CD4-positive, CD25-positive, alpha-beta regulatory T cell (primary cell): Measurements from ENCODE around the gene TACSTD2. TPM values are rescaled to one million over a fixed set of nuclear protein-coding genes. Genes with fewer than 3 reads are reported as not detected.
"Not testable (repeated sequence)": the region's sequence is repeated elsewhere in the genome, so short reads cannot be mapped to it uniquely, and the experiment has no call there.

ENCODE experiments used
- ATAC-seq, 2 donors: fragments of 150-1000 bp; cut with Tn5 transposase; one replicate each; pipeline ENCODE4 v1.10.0; 2021; ENCODE audit warnings: low read depth in 2 of 2, moderate number of reproducible peaks in 2 of 2, moderate library complexity in 1 of 2
- DNase-seq, 3 donors: peaks; one replicate each; pipeline versions ENCODE4 v3.0.0 to v3.0.0-alpha.2; 2012 to 2022; ENCODE audit warnings: mixed read lengths in 1 of 3
- H3K27ac ChIP-seq: one replicate; pipeline ENCODE4 v1.7.0; 2013; ENCODE audit warnings: mild to moderate bottlenecking, low read length; ENCODE audit not compliant: insufficient read depth, poor library complexity, severe bottlenecking
- H3K27me3 ChIP-seq: one replicate; pipeline ENCODE4 v1.7.0; 2013; ENCODE audit warnings: low read length; ENCODE audit not compliant: control insufficient read depth, insufficient read depth
- H3K36me3 ChIP-seq: one replicate; pipeline ENCODE4 v1.7.0; 2013; ENCODE audit warnings: mild to moderate bottlenecking, low read length, moderate library complexity; ENCODE audit not compliant: control insufficient read depth, insufficient read depth
- H3K4me1 ChIP-seq: 2 replicates; pipeline ENCODE4 v1.7.0; 2013; ENCODE audit warnings: mild to moderate bottlenecking, low read length; ENCODE audit not compliant: insufficient read depth, control insufficient read depth, poor library complexity, severe bottlenecking
- H3K4me3 ChIP-seq: one replicate; pipeline ENCODE4 v1.7.0; 2013; ENCODE audit warnings: low read depth, mild to moderate bottlenecking, low read length, moderate library complexity
- H3K9me3 ChIP-seq, 2 experiments: 1 replicate in 1 of 2; 2 replicates in 1 of 2; pipeline ENCODE4 v1.7.0; 2013; ENCODE audit warnings: low read length in 2 of 2, mild to moderate bottlenecking in 1 of 2, moderate library complexity in 1 of 2; ENCODE audit not compliant: control insufficient read depth in 2 of 2
- H3K27ac Mint-ChIP-seq, 3 donors: one replicate each; pipeline ENCODE4 v1.8.0; 2020 to 2022; ENCODE audit warnings: mild to moderate bottlenecking in 3 of 3, mixed read lengths in 3 of 3, moderate library complexity in 2 of 3
- H3K27me3 Mint-ChIP-seq: one replicate; pipeline ENCODE4 v1.8.0; 2022; ENCODE audit warnings: mild to moderate bottlenecking, mixed read lengths
- H3K36me3 Mint-ChIP-seq: one replicate; pipeline ENCODE4 v1.8.0; 2020; ENCODE audit warnings: mixed read lengths
- H3K4me1 Mint-ChIP-seq, 4 donors: one replicate each; pipeline ENCODE4 v1.8.0; 2020 to 2022; ENCODE audit warnings: mixed read lengths in 4 of 4, mild to moderate bottlenecking in 1 of 4
- H3K4me3 Mint-ChIP-seq, 4 donors: one replicate each; pipeline ENCODE4 v1.8.0; 2020 to 2022; ENCODE audit warnings: mild to moderate bottlenecking in 4 of 4, mixed read lengths in 4 of 4, moderate library complexity in 3 of 4
- H3K9me3 Mint-ChIP-seq, 7 donors: one replicate each; pipeline ENCODE4 v1.8.0; 2020 to 2022; ENCODE audit warnings: mixed read lengths in 7 of 7, mild to moderate bottlenecking in 3 of 7, moderate library complexity in 2 of 7
- polyA plus RNA-seq, 4 donors: library from polyadenylated mRNA; unstranded; fragments of 300-500 nt; fragmentation: Illumina TruSeq; gene quantifications; one replicate each; pipeline ENCODE4 v1.2.3, GENCODE V29; 2021
- total RNA-seq: library from RNA; stranded (reverse); gene quantifications from one replicate; pipeline ENCODE4 v1.2.3, GENCODE V29; 2022

TACSTD2 gene
- total and polyA plus RNA-seq, 5 donors from 2014 or later = 0.07 TPM; not detected in 4

DNA sequence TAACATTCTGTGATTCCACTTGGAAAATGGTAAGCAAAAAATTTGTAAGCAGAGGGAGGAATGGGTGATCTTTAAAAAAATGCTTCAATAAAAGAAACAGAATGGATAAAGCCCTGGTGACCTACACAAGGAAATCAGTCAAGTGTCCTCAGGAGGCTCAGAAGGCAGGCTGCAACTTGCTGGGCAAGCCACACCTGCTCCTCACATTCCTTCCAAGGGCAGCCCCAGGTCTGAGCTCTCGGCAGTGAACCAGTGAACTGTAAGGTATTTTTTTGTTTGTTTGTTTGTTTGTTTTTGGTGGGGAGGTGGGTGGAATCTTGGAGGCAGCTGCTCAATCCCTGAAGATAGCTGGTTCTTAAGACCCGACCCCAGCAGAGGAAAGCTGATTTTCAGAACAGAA is 4.4 kb downstream of the TACSTD2 start:
- H3K27ac Mint-ChIP-seq = no peak overlapping the region
- Histone ChIP-seq H3K27me3 (peaks cover 42% of the 10 kb centered on the region), H3K4me3 (no peak overlapping the region), H3K4me1 (peaks cover 17% of the 10 kb centered on the region), H3K36me3 (no peaks in the 10 kb centered on the region), H3K9me3 (no peaks in the 10 kb centered on the region), H3K27ac (no peak overlapping the region)
- peaks cover 0 to 4% (median 1%) of the 10 kb centered on the region in 7 donors for H3K9me3 Mint-ChIP-seq
- peaks cover 9 to 32% (median 21%) of the 10 kb centered on the region in 4 donors for H3K4me1 Mint-ChIP-seq
- ATAC-seq = no peak
- H3K4me3 Mint-ChIP-seq = no peak overlapping the region
- no peaks in the 10 kb centered on the region for H3K36me3 Mint-ChIP-seq
- peaks cover 86% of the 10 kb centered on the region for H3K27me3 Mint-ChIP-seq
- no peak for DNase-seq

- DNase-seq (no peak), ATAC-seq (no peak)
- Mint-ChIP-seq H3K4me3 (no peak overlapping the region), H3K36me3 (no peaks in the 10 kb centered on the region), H3K27me3 (peaks cover 89% of the 10 kb centered on the region), H3K9me3 (peaks cover 0 to 2% (median 0%) of the 10 kb centered on the region in 7 donors), H3K4me1 (peaks cover 9 to 25% (median 17%) of the 10 kb centered on the region in 4 donors), H3K27ac (no peak overlapping the region)
- Histone ChIP-seq H3K27ac (no peak overlapping the region), H3K27me3 (peaks cover 39% of the 10 kb centered on the region), H3K36me3 (no peaks in the 10 kb centered on the region), H3K9me3 (no peaks in the 10 kb centered on the region), H3K4me1 (peaks cover 13% of the 10 kb centered on the region), H3K4me3 (no peak overlapping the region)
Measured at GRCh38 chr1:58571616-58572015, 5.4 kb downstream of the TACSTD2 start.

GRCh38 chr1:58570817-58571216 is 6.2 kb downstream of the TACSTD2 start:
- Mint-ChIP-seq H3K36me3 (no peaks in the 10 kb centered on the region), H3K4me3 (no peak overlapping the region), H3K9me3 (peaks cover 0 to 2% (median 0%) of the 10 kb centered on the region in 7 donors), H3K27ac (no peak overlapping the region), H3K4me1 (peaks cover 8 to 20% (median 13%) of the 10 kb centered on the region in 4 donors), H3K27me3 (peaks cover 87% of the 10 kb centered on the region)
- ATAC-seq = no peak
- H3K9me3 ChIP-seq = no peaks in the 10 kb centered on the region
- no peaks in the 10 kb centered on the region for H3K36me3 ChIP-seq
- no peak for DNase-seq
- no peak overlapping the region for H3K27ac ChIP-seq
- no peak overlapping the region for H3K4me3 ChIP-seq
- H3K27me3 ChIP-seq = peaks cover 38% of the 10 kb centered on the region
- peaks cover 11% of the 10 kb centered on the region for H3K4me1 ChIP-seq

GRCh38 chr1:58570094-58570493 is 7.0 kb downstream of the TACSTD2 start:
- Mint-ChIP-seq H3K36me3 (no peaks in the 10 kb centered on the region), H3K27ac (no peak overlapping the region), H3K9me3 (peaks cover 0 to 2% (median 0%) of the 10 kb centered on the region in 7 donors), H3K4me3 (no peak overlapping the region), H3K4me1 (peaks cover 1 to 15% (median 11%) of the 10 kb centered on the region in 4 donors), H3K27me3 (peaks cover 87% of the 10 kb centered on the region)
- peaks cover 11% of the 10 kb centered on the region for H3K4me1 ChIP-seq
- H3K27me3 ChIP-seq = peaks cover 31% of the 10 kb centered on the region
- DNase-seq (no peak), ATAC-seq (no peak)
- H3K27ac ChIP-seq = no peak overlapping the region
- H3K9me3 ChIP-seq = no peaks in the 10 kb centered on the region
- no peaks in the 10 kb centered on the region for H3K36me3 ChIP-seq
- no peak overlapping the region for H3K4me3 ChIP-seq

DNA sequence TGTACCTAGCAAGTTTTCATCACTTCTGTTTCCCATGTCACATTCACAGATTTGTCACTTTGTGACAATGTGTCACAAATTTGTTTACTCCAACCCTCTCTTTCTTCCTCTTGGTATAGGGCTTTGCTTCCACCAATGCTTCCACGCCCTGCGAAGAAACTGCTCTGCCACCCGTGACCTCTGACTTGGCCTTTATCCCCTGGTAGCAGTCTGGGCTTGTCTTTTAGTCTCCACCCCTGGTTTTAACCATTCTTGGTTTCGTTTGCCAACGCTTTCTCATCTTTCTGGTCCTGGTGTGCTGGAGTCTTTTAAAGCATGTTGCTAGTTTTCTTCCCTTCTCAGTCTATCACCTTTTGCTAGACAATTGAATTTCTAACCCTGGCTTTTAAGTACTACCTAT is 8.1 kb downstream of the TACSTD2 start:
- no peaks in the 10 kb centered on the region for H3K36me3 ChIP-seq
- no peaks in the 10 kb centered on the region for H3K9me3 ChIP-seq
- Mint-ChIP-seq H3K36me3 (no peaks in the 10 kb centered on the region), H3K9me3 (peaks cover 0 to 2% (median 0%) of the 10 kb centered on the region in 7 donors), H3K4me1 (peaks cover 0 to 11% (median 8%) of the 10 kb centered on the region in 4 donors), H3K27ac (no peak overlapping the region), H3K27me3 (peaks cover 86% of the 10 kb centered on the region), H3K4me3 (no peak overlapping the region)
- peaks cover 8% of the 10 kb centered on the region for H3K4me1 ChIP-seq
- H3K4me3 ChIP-seq = no peak overlapping the region
- DNase-seq (no peak), ATAC-seq (no peak)
- H3K27me3 ChIP-seq = peaks cover 28% of the 10 kb centered on the region
- H3K27ac ChIP-seq = no peak overlapping the region

- Mint-ChIP-seq H3K27me3 (peaks cover 86% of the 10 kb centered on the region), H3K9me3 (peaks cover 0 to 3% (median 0%) of the 10 kb centered on the region in 7 donors), H3K4me3 (no peak overlapping the region), H3K36me3 (no peaks in the 10 kb centered on the region), H3K4me1 (peaks cover 0 to 6% (median 4%) of the 10 kb centered on the region in 4 donors), H3K27ac (no peak overlapping the region)
- H3K27ac ChIP-seq = no peak overlapping the region
- peaks cover 3% of the 10 kb centered on the region for H3K4me1 ChIP-seq
- DNase-seq (no peak), ATAC-seq (no peak)
- no peak overlapping the region for H3K4me3 ChIP-seq
- no peaks in the 10 kb centered on the region for H3K36me3 ChIP-seq
- peaks cover 28% of the 10 kb centered on the region for H3K27me3 ChIP-seq
- H3K9me3 ChIP-seq = no peaks in the 10 kb centered on the region
Measured at GRCh38 chr1:58568271-58568860, 8.7 kb downstream of the TACSTD2 start.

GRCh38 chr1:58566339-58566738 is 10.7 kb downstream of the TACSTD2 start:
- no peak for ATAC-seq
- no peaks in the 10 kb centered on the region for H3K36me3 Mint-ChIP-seq
- H3K27me3 Mint-ChIP-seq = peaks cover 75% of the 10 kb centered on the region

GRCh38 chr1:58563715-58564114 is 13.3 kb downstream of the TACSTD2 start:
- H3K4me3 ChIP-seq, ATAC-seq, H3K27me3 ChIP-seq, H3K4me1 Mint-ChIP-seq, H3K36me3 ChIP-seq, DNase-seq, H3K36me3 Mint-ChIP-seq, H3K9me3 Mint-ChIP-seq, H3K4me1 ChIP-seq, H3K27ac ChIP-seq, H3K9me3 ChIP-seq, H3K27ac Mint-ChIP-seq, H3K4me3 Mint-ChIP-seq: not testable (repeated sequence)
- H3K27me3 Mint-ChIP-seq = peaks cover 59% of the 10 kb centered on the region

More at GRCh38 chr1:58566339-58566738, 10.7 kb downstream of the TACSTD2 start:
- H3K27me3 ChIP-seq = peaks cover 19% of the 10 kb centered on the region
- no peaks in the 10 kb centered on the region for H3K36me3 ChIP-seq
- H3K27ac Mint-ChIP-seq = no peak overlapping the region
- DNase-seq = no peak
- H3K9me3 Mint-ChIP-seq = peaks cover 0 to 3% (median 0%) of the 10 kb centered on the region in 7 donors
- H3K4me1 ChIP-seq = no peaks in the 10 kb centered on the region
- no peaks in the 10 kb centered on the region for H3K9me3 ChIP-seq
- no peak overlapping the region for H3K4me3 Mint-ChIP-seq
- no peak overlapping the region for H3K4me3 ChIP-seq
- H3K27ac ChIP-seq = no peak overlapping the region
- no peaks in the 10 kb centered on the region for H3K4me1 Mint-ChIP-seq
